K562 treated with DMSO at 1 percent for 24 hours (cell line): ENCODE results near the gene OR1L6. TPM values are rescaled to one million over a fixed set of nuclear protein-coding genes. Genes with fewer than 3 reads are reported as not detected.

ENCODE experiments used
- total RNA-seq: library from RNA; unstranded; fragments of 300-600 nt; gene quantifications from 2 replicates; pipeline ENCODE4 v1.2.3, GENCODE V29; 2022; ENCODE audit warnings: low read depth; ENCODE audit not compliant: insufficient read depth

The OR1L6 gene
- not detected in 2 replicates for total RNA-seq

DNA sequence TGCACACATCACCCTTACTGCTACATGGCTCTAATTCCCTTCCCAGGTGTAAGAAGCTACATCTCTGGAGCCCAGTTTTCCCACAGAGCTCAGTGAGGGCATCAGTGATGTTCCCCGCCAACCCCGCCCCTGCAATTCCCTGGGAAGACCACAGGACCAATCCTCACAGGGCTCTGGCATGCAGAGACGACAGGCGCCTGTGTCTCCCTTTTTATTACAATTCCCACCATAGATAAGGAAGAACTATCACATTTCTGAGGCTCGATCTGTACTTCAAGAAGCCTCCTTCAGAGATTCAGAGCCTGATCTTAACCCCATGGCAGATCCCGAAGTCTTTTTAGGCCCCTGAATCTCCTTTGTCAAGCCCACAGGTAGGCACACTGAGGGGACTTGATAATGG, at the start of gene OR1L6:
Gene OR1L6, plus strand, starts transcription at position 301 of the 400 bp plus-strand sequence. CDS start 7,545 bp downstream, outside the sequence.

GRCh38 chr9:122723690-122724089, 18.4 kb upstream of the OR1L6 start, which contains the start of gene OR1L4:
OR1L4 (plus strand) TSS chr9:122723990; CDS start chr9:122723990, 0 bp downstream.

GRCh38 chr9:122788831-122789230, 46.7 kb downstream of the OR1L6 start, which contains the start of gene OR5C1:
OR5C1 (plus strand) TSS chr9:122788933; CDS start chr9:122788933, 0 bp downstream.

Other genes with a start within 250 kb of the OR1L6 start
- gene OR1J2, start 231.5 kb upstream of the OR1L6 start, total RNA-seq, result not detected in 2 replicates
- not detected in 2 replicates for gene OR1J4, start 223.2 kb upstream of the OR1L6 start, total RNA-seq
- gene OR1N1, start 215.0 kb upstream of the OR1L6 start, total RNA-seq, result not detected in 2 replicates
- not detected in 2 replicates for gene OR1N2, start 189.2 kb upstream of the OR1L6 start, total RNA-seq
- not detected in 2 replicates for gene OR1L8, start 158.9 kb upstream of the OR1L6 start, total RNA-seq
- not detected in 2 replicates for gene OR1Q1, start 127.6 kb upstream of the OR1L6 start, total RNA-seq
- not detected in 2 replicates for gene OR1B1, start 84.7 kb upstream of the OR1L6 start, total RNA-seq
- gene OR1L1, start 80.6 kb upstream of the OR1L6 start, total RNA-seq, result not detected in 2 replicates
- gene OR1L3, start 67.2 kb upstream of the OR1L6 start, total RNA-seq, result not detected in 2 replicates
- not detected in 2 replicates for gene OR1L4, start 18.3 kb upstream of the OR1L6 start, total RNA-seq
- not detected in 2 replicates for gene OR5C1, start 46.6 kb downstream of the OR1L6 start, total RNA-seq
- gene OR1K1, start 57.8 kb downstream of the OR1L6 start, total RNA-seq, result not detected in 2 replicates
- gene PDCL, start 86.3 kb downstream of the OR1L6 start, total RNA-seq, result 13.5 and 14.3 TPM in 2 replicates
- gene RC3H2, start 163.1 kb downstream of the OR1L6 start, total RNA-seq, result 13.9 and 14.4 TPM in 2 replicates
- gene ZBTB6, start 171.0 kb downstream of the OR1L6 start, total RNA-seq, result 3.6 and 3.9 TPM in 2 replicates
- gene ZBTB26, start 189.2 kb downstream of the OR1L6 start, total RNA-seq, result 3.1 and 3.2 TPM in 2 replicates
- 9.8 and 10.6 TPM in 2 replicates for gene RABGAP1, start 198.7 kb downstream of the OR1L6 start, total RNA-seq